HG03064 (cell line): ENCODE results near the gene DDX59.

Experiments
- ATAC-seq: cut with Tn5 transposase; IDR thresholded peaks from one replicate; pipeline ENCODE4 v1.9.1; 2021; ENCODE audit warnings: low read depth; ENCODE audit not compliant: unreplicated experiment

DDX59 gene

GRCh38 chr1:200669314-200670241 lies at the start of gene DDX59:
Gene DDX59, minus strand, starts transcription at chr1:200669907. Its CDS starts 3,167 bp downstream, at chr1:200666740.
- peak; percentile 86 for ATAC-seq

DNA sequence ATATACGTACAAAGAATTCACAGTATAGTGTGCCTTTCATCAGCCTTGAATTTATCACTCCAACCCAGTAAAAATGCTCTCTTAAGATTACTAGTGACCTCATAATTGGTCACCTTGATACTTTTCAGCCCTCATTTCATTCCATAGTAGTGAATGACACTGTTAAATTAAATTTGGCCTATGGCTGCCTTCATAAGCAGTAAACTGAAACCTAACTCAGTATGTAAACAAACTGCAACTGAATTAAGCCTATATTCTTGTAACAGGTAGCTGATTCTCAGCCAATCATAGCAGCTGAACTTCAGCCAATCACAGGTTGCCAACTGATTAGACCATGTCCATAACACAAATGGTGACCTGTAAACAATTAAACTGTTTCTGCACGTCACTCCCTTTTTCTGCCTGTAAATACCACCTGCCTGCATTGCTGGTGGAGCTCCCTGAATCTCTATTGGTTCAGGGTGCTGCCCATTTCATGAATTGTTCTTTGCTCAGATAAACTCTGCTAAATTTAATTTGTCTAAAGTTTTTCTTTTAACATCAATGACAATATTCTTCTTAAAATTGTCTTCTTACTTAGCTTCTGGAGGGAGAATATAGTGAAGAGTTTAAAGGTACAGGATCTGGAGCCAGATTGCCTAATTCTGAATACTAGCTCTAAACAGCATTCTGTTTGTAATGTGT lies 44.9 kb upstream of the DDX59 start:
- ATAC-seq: no peak

DNA sequence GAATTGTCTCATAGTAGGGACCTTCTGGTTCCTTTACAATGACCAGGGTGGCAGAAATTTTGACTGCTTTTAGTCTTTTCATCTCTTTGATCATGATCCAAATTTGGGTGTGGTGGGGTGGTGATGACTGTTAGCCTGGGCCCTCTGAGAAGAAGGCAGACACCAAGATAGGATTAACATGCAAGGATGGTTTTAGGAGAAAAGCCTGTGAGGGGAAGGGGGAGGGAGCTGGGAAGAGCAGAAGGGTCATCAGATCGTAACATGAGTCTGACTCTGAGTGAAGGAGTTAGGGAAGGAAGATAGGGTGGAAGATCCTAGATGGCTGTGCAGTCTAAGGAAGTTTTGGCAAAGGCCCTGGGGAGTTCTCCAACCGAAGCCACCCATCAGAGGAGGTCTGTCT lies 40.5 kb upstream of the DDX59 start:
- no peak for ATAC-seq

DNA sequence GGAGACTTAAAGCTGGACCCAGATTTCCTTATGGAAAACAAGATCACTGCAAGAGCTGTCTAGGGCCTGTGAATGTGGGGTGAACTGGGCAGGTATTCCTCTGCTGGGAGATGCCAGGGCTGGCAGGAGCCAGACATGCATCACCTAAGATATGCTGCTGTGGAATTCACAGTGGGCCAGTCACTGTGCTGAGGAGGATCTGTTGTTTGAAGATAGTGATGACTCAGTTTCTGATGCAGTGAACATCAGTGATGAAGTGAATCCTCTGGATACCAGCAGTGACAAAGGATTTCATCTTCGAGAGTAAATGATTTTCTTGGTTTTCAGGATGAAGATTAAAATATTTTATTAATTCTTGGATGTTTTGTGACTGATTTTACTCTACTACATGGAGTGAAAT lies 39.1 kb upstream of the DDX59 start:
- ATAC-seq: no peak

DNA sequence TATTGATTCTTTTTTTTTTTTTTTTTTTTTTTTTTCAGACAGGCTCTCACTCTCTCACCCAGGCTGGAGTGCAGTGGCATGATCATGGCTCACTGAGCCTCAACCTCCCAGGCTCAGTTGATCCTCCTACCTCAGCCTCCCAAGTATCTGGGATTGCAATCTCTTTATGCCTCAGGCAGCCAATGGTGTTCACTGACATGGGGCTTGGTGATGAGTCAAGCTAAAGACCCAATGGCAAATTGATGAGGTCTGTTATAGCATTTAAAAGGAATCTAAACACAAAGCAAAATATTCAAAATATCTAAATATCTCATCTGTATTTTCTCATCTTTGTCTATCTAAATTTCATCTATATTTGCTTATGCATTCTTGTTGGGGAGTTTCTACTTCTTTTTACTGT lies 38.5 kb upstream of the DDX59 start:
- no peak for ATAC-seq

GRCh38 chr1:200707116-200707515 lies 37.4 kb upstream of the DDX59 start:
- no peak for ATAC-seq

- ATAC-seq: no peak
Observed at GRCh38 chr1:200706111-200706814, 36.6 kb upstream of the DDX59 start.

DNA sequence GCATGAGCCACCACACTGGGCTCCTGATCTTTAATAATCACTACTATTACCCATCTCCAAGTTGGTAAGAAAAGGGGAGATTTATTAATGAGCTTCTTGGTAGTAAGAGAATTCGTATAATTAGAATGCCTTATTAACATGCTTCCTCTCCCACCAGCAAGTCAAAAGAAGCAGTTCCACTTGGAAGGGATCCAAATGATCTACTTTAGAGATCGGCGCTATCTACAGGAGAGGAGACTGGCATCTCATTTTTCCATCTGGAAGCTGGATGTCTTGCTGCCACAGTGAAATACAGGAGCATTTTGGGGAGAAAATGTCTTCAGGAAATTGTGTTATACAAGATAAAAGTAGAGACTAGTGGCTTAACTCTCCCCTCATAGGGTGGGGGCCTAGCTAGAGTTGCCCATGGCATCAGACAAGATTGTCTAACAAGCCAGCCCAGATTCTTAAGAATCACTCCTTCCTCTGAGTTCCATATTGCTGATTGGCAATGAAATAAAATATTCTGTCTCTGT lies 35.3 kb upstream of the DDX59 start:
- ATAC-seq: no peak

- no peak for ATAC-seq
Observed at GRCh38 chr1:200699871-200700270, 30.2 kb upstream of the DDX59 start.

DNA sequence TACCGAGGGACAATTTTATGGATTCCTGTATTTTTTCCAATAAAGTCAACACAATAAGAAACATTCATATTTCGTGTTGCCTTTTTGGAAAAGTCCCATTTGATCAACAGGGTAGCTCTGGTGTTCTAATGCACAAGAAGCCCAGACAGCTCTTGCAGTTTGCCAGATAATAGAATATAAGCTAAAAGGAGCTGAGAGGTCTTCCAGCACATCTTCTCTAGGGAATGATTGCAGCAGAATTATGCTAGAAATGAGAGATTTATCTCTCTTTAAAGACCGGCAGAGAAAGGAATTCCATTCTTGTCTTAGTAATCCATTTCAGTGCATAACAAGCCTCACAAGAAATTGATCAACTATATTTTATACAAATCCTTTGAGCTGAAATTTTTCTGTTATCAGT lies 25.0 kb upstream of the DDX59 start:
- ATAC-seq: no peak

- ATAC-seq: no peak
Observed at GRCh38 chr1:200693327-200693726, 23.6 kb upstream of the DDX59 start.

- ATAC-seq: no peak
Observed at GRCh38 chr1:200692316-200692715, 22.6 kb upstream of the DDX59 start.

DNA sequence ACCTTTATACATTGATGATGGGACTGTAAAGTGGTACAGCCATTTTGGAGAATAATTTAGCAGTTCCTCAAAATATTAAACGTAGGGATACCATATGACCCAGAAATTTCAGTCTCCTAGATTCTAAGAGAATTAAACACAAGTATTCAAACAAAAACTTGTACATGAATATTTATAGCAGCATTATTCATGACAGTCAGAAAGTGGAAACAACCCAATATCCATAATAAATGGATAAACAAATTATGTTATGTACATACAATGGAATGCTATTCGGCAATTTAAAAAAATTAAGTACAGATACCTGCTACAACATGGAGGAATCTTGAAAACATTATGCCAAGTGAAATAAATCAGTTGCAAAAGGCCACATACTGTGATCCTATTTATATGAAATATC lies 16.9 kb upstream of the DDX59 start:
- ATAC-seq: no peak

DNA sequence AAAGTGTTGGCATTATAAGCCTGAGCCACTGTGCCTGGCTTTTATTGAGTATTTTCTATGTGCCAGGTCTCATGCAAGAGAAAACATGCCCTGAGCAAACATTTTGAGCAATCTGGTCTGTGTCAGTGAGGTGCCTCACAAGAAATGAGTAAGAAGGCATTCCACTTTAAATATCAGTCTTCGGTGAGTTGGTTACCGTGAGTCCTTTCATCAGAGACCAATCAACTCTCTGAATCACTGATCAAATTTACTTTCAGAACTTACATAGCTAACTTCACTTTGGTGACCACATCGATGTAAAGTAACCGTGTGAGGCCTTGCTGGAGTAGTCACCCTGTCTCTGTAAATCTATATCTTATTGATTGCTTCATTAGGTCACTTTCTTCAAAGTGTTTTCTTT lies 14.3 kb upstream of the DDX59 start:
- no peak for ATAC-seq

- ATAC-seq: no peak
Observed at GRCh38 chr1:200683298-200683697, 13.6 kb upstream of the DDX59 start.

GRCh38 chr1:200681231-200681630 lies 11.5 kb upstream of the DDX59 start:
- ATAC-seq: no peak

GRCh38 chr1:200676829-200677228 lies 7.1 kb upstream of the DDX59 start:
- ATAC-seq: no peak

- ATAC-seq: no peak
Observed at GRCh38 chr1:200675588-200675852, 5.8 kb upstream of the DDX59 start.

GRCh38 chr1:200674838-200675587 lies 5.3 kb upstream of the DDX59 start:
- no peak for ATAC-seq

- ATAC-seq: no peak
Observed at GRCh38 chr1:200673952-200674823, 4.5 kb upstream of the DDX59 start.
